ENCODE measurements around the gene TSPAN5.

DNA sequence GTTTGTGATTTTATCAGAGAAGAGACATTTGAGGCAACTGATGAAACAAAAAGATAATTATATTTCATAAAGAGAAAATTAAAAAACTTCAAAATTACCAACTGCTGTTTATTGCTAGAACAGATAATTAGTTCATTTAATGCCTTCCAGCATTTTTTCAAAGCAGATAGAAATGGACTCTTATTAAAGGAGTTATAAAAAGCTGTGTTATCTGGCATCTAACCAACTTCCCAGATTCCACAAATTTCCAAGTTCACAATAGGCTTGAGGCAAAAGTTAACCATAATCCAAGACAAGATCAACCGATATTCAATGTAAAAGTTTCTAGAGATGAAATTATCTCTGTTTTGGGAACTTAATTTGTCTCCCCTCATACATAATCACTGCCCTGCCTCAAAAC, 152.4 kb downstream of the TSPAN5 start:
- TF ChIP-seq, protein P1, sequence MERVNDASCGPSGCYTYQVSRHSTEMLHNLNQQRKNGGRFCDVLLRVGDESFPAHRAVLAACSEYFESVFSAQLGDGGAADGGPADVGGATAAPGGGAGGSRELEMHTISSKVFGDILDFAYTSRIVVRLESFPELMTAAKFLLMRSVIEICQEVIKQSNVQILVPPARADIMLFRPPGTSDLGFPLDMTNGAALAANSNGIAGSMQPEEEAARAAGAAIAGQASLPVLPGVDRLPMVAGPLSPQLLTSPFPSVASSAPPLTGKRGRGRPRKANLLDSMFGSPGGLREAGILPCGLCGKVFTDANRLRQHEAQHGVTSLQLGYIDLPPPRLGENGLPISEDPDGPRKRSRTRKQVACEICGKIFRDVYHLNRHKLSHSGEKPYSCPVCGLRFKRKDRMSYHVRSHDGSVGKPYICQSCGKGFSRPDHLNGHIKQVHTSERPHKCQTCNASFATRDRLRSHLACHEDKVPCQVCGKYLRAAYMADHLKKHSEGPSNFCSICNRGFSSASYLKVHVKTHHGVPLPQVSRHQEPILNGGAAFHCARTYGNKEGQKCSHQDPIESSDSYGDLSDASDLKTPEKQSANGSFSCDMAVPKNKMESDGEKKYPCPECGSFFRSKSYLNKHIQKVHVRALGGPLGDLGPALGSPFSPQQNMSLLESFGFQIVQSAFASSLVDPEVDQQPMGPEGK (CRISPR knock-in tag; IDR thresholded peaks at IDR 0.05; ENCODE audit: borderline replicate concordance), result no peak
- no peak for TF ChIP-seq BACH2 (CRISPR knock-in tag; IDR thresholded peaks at IDR 0.05; ENCODE audit: borderline replicate concordance)
- TF ChIP-seq, protein P2, sequence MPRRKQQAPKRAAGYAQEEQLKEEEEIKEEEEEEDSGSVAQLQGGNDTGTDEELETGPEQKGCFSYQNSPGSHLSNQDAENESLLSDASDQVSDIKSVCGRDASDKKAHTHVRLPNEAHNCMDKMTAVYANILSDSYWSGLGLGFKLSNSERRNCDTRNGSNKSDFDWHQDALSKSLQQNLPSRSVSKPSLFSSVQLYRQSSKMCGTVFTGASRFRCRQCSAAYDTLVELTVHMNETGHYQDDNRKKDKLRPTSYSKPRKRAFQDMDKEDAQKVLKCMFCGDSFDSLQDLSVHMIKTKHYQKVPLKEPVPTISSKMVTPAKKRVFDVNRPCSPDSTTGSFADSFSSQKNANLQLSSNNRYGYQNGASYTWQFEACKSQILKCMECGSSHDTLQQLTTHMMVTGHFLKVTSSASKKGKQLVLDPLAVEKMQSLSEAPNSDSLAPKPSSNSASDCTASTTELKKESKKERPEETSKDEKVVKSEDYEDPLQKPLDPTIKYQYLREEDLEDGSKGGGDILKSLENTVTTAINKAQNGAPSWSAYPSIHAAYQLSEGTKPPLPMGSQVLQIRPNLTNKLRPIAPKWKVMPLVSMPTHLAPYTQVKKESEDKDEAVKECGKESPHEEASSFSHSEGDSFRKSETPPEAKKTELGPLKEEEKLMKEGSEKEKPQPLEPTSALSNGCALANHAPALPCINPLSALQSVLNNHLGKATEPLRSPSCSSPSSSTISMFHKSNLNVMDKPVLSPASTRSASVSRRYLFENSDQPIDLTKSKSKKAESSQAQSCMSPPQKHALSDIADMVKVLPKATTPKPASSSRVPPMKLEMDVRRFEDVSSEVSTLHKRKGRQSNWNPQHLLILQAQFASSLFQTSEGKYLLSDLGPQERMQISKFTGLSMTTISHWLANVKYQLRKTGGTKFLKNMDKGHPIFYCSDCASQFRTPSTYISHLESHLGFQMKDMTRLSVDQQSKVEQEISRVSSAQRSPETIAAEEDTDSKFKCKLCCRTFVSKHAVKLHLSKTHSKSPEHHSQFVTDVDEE (CRISPR knock-in tag; IDR thresholded peaks at IDR 0.05), result no peak
- no peak for TF ChIP-seq OSR1 (CRISPR knock-in tag; IDR thresholded peaks at IDR 0.05)
- TF ChIP-seq, protein P3, sequence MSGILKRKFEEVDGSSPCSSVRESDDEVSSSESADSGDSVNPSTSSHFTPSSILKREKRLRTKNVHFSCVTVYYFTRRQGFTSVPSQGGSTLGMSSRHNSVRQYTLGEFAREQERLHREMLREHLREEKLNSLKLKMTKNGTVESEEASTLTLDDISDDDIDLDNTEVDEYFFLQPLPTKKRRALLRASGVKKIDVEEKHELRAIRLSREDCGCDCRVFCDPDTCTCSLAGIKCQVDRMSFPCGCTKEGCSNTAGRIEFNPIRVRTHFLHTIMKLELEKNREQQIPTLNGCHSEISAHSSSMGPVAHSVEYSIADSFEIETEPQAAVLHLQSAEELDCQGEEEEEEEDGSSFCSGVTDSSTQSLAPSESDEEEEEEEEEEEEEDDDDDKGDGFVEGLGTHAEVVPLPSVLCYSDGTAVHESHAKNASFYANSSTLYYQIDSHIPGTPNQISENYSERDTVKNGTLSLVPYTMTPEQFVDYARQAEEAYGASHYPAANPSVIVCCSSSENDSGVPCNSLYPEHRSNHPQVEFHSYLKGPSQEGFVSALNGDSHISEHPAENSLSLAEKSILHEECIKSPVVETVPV (CRISPR knock-in tag; IDR thresholded peaks at IDR 0.05), result no peak
- no peak for TF ChIP-seq TOX (CRISPR knock-in tag; IDR thresholded peaks at IDR 0.05; ENCODE audit: borderline replicate concordance)
- no peak for TF ChIP-seq ARNTL (CRISPR knock-in tag; IDR thresholded peaks at IDR 0.05; ENCODE audit: borderline replicate concordance, low read depth)
- no peak for TF ChIP-seq ISL1 (CRISPR knock-in tag; IDR thresholded peaks at IDR 0.05)
- TF ChIP-seq ESRRG (CRISPR knock-in tag; IDR thresholded peaks at IDR 0.05), result no peak
- no peak for TF ChIP-seq ZFP3 (CRISPR knock-in tag; IDR thresholded peaks at IDR 0.05)
- no peak for TF ChIP-seq ZFP30 (CRISPR knock-in tag; IDR thresholded peaks at IDR 0.05)
- no peak for TF ChIP-seq GLIS3 (CRISPR knock-in tag; IDR thresholded peaks at IDR 0.05)
- TF ChIP-seq RARB (CRISPR knock-in tag; IDR thresholded peaks at IDR 0.05), result no peak
- TF ChIP-seq ZNF70 (CRISPR knock-in tag; IDR thresholded peaks at IDR 0.05), result no peak

All from SK-N-SH treated with all-trans-retinoic acid at 6 μM for 48 hours (cell line).